H7 (cell line): ENCODE measurements around the gene TULP4. TPM values are rescaled to one million over a fixed set of nuclear protein-coding genes. Genes with fewer than 3 reads are reported as not detected.
A peak's percentile ranks its signal among the peaks of the same experiment; 100 is the strongest.
"Not testable (repeated sequence)": the region's sequence is repeated elsewhere in the genome, so short reads cannot be mapped to it uniquely, and the experiment has no call there.

Source experiments
- DNase-seq: peaks from one replicate; pipeline ENCODE4 v3.0.0; 2012
- H3K27me3 ChIP-seq: 2 replicates; pipeline ENCODE4 v1.6.0; 2011; ENCODE audit warnings: mild to moderate bottlenecking, low read length; ENCODE audit not compliant: control insufficient read depth, insufficient read depth
- H3K36me3 ChIP-seq: replicated peaks from 2 replicates; pipeline ENCODE4 v1.5.1; 2011; ENCODE audit warnings: low read length; ENCODE audit not compliant: control insufficient read depth, insufficient read depth
- H3K4me3 ChIP-seq: 2 replicates; pipeline ENCODE4 v1.5.1; 2011; ENCODE audit warnings: low read depth, mild to moderate bottlenecking, control low read depth, low read length, moderate library complexity; ENCODE audit not compliant: insufficient read depth
- total RNA-seq: library from RNA; depleted of rRNA; stranded (reverse); fragments of >200 nt; shearing (Covaris generic); gene quantifications from 2 replicates; pipeline ENCODE4 v1.2.3, GENCODE V29; 2014

The TULP4 gene
- total RNA-seq, 1 experiment from 2014 or later, result 31.4 TPM

- not testable (repeated sequence) for H3K36me3 ChIP-seq
Measured at GRCh38 chr6:158470023-158470422, 157.8 kb downstream of the TULP4 start.

DNA sequence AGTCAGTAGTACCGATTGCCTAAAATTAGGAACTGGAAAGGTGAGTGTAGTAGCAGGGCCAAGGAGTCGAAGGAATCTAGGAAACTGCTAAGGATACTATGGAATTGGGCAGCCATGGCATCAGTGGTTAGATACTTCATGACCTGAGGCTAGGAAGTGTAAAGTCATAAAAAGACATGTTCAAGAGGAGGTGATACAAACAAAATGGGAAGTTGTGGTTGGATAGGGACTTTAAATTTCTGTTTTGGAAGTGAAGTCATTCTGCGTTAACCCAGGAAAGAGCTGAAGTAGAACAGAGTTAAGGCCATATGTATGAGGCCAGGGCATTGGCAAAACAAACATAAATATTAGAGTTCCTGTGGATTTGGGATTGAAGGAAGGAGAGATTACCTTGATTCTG is 159.1 kb downstream of the TULP4 start:
- Histone ChIP-seq H3K27me3 (peaks cover 45% of the 10 kb centered on the region), H3K4me3 (no peak overlapping the region), H3K36me3 (no peaks in the 10 kb centered on the region)
- no peak for DNase-seq

More at GRCh38 chr6:158470023-158470422, 157.8 kb downstream of the TULP4 start:
- peaks cover 51% of the 10 kb centered on the region for H3K27me3 ChIP-seq
- not testable (repeated sequence) for DNase-seq, H3K4me3 ChIP-seq

DNA sequence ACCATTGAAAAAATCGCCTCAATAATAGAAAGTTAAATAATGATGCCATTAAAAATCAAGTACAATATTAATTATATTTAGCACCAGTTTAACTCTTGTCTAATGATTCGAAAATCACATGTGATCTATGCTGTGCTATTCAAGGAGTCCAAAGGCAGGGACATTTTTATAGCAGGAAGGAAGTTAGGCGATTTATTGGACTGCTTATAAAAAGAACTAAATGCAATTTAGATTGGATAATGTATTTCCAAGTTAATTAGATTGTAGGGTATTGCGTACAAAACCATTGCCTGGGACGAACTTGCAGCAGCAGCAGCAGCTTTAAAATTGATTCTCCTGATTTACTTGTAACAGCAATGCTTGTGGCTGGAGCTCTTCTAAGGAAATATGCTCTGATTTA is 160.2 kb downstream of the TULP4 start:
- Histone ChIP-seq H3K27me3 (peaks cover 35% of the 10 kb centered on the region), H3K4me3 (no peak overlapping the region), H3K36me3 (no peaks in the 10 kb centered on the region)
- DNase-seq, result no peak

DNA sequence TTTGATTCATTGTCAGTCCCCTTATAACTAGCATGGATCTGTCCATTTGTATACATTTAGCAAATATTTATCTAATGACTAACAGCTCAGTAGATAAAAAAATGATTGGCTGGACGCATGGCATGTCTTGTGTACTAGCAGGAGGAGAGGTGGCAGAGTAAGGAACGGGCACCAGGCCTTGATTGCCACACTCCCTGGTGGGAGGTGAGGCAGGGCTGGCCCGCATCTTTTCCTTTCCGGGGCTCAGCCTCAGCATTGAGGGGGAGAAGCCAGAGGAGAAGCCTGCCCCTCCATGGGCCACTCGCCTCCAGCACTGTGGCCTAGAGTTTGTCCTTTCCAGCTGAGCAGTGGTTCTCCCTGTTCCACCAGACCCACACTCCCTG is 162.7 kb downstream of the TULP4 start:
- Histone ChIP-seq H3K4me3 (no peak overlapping the region), H3K36me3 (no peaks in the 10 kb centered on the region; the same call in 1 of the 2 replicates), H3K27me3 (peaks cover 15% of the 10 kb centered on the region)
- DNase-seq, result no peak

DNA sequence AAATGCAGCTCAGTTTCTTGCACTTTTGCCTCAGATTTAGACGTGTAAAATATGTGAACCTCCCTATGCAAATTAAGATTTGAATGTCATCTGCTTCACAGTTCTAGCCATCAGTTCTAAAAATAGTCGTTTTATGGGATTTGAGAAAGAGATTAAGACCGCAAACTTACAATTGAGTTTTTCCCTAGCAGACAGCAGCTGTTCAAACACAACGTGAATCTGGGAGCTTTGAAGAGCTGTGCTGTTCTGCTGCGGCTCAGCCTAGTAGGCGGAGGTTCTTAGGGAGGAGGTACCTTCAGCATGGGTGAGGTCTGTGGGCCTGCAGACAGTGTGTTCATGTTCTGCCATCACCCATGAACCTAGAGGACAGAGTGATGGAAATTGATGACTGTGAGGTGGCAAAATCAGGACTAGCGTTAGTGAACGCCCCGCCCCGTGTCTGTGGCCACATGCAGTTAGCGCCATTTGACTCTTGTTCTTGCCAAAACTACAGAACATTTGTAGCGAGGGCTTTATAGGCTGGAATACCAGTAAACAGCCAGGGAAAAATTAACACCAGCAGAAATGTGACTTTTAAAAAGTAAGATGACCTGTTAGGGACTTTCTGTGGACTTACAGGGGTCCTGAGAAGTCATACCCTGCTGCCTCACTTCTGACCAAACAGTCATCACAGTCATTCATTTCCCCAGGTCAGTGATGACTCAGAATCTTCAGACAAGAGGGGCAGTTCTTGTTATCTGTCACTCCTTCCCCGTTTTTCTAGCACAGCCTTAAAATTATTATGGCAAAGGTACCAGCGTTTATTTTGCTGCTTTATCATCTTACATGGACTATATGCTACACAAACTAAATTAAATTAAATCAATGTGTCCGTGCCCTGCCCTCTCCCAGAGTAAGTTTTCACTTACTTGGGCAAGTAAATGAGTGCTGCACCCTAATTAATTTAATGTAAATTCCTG is 163.4 kb downstream of the TULP4 start:
- H3K36me3 ChIP-seq, result no peaks in the 10 kb centered on the region; the same call in 1 of the 2 replicates

DNA sequence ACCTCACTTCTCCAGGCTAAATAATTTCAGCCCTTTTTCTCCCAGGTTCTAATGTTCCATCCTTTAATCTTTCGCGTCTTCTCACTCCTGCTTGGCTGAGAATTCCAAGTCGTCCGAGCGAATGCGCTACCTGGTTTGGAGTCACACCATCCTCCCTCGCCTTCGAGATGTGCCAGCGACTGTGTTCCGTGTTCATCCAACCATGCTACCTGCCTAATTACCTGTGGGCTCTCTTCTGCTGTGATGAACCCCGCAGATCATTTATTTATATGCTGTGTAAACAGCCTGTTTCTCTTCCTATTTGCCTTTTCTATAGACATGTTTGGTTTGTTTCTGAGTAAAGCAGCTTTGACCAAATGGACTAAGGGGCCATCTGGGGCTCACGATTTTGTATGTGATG is 164.1 kb downstream of the TULP4 start:
- H3K36me3 ChIP-seq, result no peaks in the 10 kb centered on the region; the same call in 1 of the 2 replicates
- no peak overlapping the region for H3K4me3 ChIP-seq

More for the DNA sequence above, 163.4 kb downstream of the TULP4 start:
- Histone ChIP-seq H3K4me3 (no peak overlapping the region), H3K27me3 (peaks cover 10% of the 10 kb centered on the region)
- no peak for DNase-seq

DNA sequence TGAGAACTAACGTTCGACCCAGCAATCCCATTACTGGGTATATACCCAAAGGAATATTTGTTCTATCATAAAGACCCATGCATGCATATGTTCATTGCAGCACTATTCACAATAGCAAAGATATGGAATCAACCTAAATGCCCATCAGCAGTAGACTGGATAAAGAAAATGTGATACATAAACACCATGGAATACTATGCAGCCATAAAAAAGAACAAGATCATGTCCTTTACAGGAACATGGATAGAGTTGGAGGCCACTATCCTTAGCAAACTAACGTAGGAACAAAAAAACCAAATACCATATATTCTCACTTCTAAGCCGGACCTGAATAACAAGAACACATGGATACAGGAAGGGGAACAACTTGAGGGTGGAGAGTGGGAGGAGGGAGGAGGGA is 165.5 kb downstream of the TULP4 start:
- not testable (repeated sequence) for H3K27me3 ChIP-seq, H3K4me3 ChIP-seq, H3K36me3 ChIP-seq, DNase-seq

More for the DNA sequence above, 164.1 kb downstream of the TULP4 start:
- no peak for DNase-seq
- H3K27me3 ChIP-seq, result peaks cover 2% of the 10 kb centered on the region

DNA sequence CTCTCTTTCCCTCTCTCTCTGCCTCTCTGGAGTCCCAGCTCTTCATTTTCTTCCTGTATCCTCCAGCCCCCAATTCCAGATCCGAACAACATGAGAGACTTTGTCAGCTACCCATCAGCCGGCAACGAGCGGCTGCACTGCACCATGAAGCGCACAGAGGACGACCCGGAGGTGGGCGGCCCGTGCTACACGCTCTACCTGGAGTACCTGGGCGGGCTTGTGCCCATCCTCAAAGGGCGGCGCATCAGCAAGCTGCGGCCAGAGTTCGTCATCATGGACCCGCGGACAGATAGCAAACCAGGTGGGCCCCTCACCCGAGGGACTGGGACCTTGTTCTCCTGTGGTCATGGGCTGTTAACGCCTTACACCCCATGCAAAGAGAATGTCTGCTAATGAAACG is 168.7 kb downstream of the TULP4 start:
- Histone ChIP-seq H3K27me3 (no peaks in the 10 kb centered on the region), H3K4me3 (no peak overlapping the region), H3K36me3 (no peaks in the 10 kb centered on the region; the same call in 1 of the 2 replicates)
- no peak for DNase-seq

DNA sequence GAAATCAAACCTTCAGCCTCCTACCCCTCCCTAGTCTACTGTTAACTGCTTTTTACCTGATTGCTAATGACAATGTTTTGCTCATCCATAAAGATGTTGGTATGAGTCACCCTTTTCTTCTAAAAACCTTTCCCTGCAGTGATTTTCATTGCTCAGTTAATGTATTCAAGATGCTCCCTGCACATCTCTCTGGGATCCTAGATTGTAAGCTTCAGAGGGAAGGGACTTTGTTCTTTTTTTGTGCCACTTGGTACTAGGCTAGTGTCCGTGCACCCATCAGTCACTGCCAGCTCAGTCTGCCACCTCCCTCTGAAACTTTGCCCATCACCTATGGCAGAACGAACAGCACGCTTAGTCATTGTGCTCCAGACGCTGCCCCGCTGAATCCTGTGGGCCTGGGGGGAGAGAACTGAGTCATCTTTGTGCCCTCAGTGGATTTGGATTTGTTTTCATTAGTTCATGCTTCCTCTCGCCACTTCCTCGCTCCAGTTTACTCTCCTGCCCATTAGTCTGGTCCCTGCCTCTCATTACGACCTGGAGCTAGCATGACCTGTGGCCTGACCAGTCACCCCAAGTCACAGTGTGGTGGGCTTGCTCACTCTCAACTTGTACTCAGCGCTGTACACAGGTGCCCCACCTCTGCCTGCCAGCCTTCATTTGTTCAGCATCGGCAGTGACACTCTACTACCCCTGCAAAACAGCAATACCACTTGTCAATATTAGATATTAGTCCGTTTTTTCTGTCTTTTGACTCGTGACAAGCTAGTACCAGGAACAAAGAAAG is 169.6 kb downstream of the TULP4 start:
- DNase-seq, result no peak
- no peaks in the 10 kb centered on the region; the same call in 1 of the 2 replicates for H3K36me3 ChIP-seq
- H3K4me3 ChIP-seq, result no peak overlapping the region
- H3K27me3 ChIP-seq, result no peaks in the 10 kb centered on the region

DNA sequence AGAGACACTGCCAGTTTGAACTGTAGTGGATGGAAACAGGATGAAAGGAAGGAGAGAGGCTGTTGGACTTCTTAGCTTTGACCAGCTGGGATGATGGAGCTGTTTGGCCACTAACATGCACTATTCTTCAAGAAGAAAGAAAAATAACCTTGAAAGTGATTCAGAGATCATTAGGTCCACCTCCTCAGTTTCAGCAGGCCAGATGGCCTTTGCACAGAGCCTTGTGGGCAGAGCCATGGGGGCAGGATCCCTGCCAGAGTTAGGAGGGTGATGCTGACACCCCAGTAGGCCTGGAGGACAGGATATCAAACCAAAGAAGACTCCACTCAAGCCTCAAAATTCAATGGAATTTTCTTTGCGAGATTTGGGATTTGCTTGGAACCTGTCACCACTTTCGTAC is 173.2 kb downstream of the TULP4 start:
- no peak for DNase-seq
- no peaks in the 10 kb centered on the region for H3K36me3 ChIP-seq

DNA sequence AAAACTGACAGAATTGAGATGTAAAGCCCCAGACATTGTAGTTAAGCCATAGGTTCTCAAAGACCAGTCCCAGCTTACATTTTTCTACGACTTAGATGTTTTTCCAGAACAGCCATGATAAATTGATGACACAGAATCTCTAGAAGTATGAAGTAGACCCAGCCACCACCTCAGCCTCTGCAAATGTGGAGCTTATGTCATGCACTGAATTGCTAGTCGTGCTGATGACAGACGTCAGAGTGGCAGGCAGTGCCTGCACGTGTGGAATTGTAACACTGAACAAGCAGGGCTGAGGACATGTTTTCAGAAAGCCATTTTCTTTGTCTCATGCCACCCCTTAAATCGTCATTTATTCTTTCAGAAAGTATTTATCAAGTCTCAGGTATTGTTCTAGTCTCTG is 175.2 kb downstream of the TULP4 start:
- Histone ChIP-seq H3K27me3 (no peaks in the 10 kb centered on the region), H3K36me3 (no peaks in the 10 kb centered on the region), H3K4me3 (no peak overlapping the region)
- no peak for DNase-seq

More for the DNA sequence above, 173.2 kb downstream of the TULP4 start:
- Histone ChIP-seq H3K4me3 (no peak overlapping the region), H3K27me3 (no peaks in the 10 kb centered on the region)

- DNase-seq, result no peak
- H3K36me3 ChIP-seq, result no peaks in the 10 kb centered on the region
- H3K4me3 ChIP-seq, result no peak overlapping the region
- H3K27me3 ChIP-seq, result no peaks in the 10 kb centered on the region
Measured at GRCh38 chr6:158488065-158488464, 175.8 kb downstream of the TULP4 start.

DNA sequence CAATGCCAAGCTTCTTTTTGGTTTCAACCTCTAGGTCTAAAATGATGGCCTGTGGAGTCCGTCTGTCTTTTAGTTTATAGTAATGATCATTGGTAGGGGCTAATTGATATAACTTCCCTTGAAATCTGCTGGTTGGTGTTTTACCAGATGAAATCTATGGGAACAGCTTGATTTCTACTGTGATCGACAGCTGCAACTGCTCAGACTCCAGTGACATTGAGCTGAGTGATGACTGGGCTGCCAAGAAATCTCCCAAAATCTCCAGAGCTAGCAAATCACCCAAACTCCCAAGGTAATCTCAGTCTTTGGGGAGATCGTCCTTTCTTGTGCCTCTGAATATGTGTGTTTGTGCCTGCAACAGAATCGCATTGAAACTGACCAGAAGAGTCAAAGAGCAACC is 177.2 kb downstream of the TULP4 start:
- Histone ChIP-seq H3K4me3 (no peak overlapping the region), H3K36me3 (no peaks in the 10 kb centered on the region), H3K27me3 (no peaks in the 10 kb centered on the region)
- DNase-seq, result no peak

DNA sequence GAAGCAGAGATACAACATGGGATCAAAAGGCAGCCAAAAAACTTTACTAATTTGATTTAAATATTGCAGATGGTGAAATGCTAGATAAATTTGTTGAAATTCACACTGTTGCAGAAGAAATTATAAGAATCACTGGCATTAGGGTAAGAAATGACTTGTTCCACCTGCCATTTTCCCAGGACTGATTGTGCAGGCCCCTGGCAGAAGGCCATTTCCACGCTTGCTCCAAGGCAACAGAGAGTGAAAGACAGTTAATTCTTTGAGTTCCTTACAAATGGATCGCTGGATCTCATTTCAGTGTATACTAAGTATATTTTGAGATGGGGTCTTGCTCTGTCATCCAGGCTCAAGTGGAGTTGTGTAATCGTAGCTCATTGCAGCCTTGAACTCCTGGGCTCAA is 180.6 kb downstream of the TULP4 start:
- no peak for DNase-seq

DNA sequence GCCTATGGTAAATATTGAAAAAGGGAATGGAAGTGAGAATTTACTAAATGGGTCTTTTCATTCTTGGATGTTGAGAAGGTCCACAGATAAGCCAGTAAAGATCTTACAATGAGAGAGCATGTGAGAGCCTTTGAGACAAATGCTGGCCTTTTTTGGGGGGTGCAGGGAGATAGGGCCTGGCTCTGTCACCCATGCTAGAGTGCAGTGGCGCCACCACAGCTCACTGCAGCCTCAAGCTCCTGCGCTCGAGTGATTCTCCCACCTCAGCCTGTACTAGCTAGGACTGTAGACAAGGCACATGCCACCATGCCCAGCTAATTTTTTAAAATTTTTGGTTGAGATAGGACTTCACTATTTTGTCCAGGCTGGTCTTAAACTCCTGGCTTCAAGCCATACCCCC is 184.4 kb downstream of the TULP4 start:
- Histone ChIP-seq H3K27me3 (no peaks in the 10 kb centered on the region), H3K4me3 (no peak overlapping the region), H3K36me3 (peaks cover 2% of the 10 kb centered on the region)
- peak; percentile 53 for DNase-seq

More for the DNA sequence above, 180.6 kb downstream of the TULP4 start:
- Histone ChIP-seq H3K36me3 (no peaks in the 10 kb centered on the region), H3K27me3 (no peaks in the 10 kb centered on the region), H3K4me3 (no peak overlapping the region)
